ENCODE results near the gene SCN9A.

The SCN9A gene

GRCh38 chr2:166170356-166170755 lies 205.4 kb downstream of the SCN9A start:
- no peak for TF ChIP-seq TAF1 (IDR thresholded peaks at IDR 0.05; ENCODE audit: borderline replicate concordance, insufficient read depth, low read length)

DNA sequence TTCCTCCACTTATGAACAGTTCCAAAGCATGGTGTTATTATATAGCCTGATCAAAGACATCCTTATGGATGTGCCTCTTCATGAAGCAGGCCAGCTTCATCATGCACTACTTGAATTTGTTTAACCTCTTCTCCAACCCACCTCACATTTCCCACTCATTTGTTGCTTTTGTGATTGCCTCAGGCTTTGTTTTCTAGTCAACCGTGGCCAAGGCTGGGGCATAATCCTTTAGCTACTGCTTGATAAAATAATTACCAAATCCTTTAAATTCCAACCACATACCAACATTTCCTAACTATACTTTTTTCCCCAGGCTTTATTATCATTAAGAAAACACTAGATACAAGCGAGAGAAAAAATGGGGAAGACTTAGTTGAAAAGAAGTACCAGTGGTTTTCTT lies 208.3 kb downstream of the SCN9A start:
- TF ChIP-seq FOXP2 (optimal IDR thresholded peaks at IDR 0.05; ENCODE audit: borderline replicate concordance, extremely low read depth, extremely low read length, insufficient read depth) (no peak), POLR2AphosphoS5 (IDR thresholded peaks at IDR 0.05; ENCODE audit: low read depth, low read length) (no peak), REST (IDR thresholded peaks at IDR 0.05; ENCODE audit: insufficient read depth in 1 of 2, low read depth in 2 of 2, low read length in 2 of 2) (no peak), SIN3A (IDR thresholded peaks at IDR 0.05; ENCODE audit: borderline replicate concordance, insufficient read depth, low read length) (no peak), TAF1 (IDR thresholded peaks at IDR 0.05; ENCODE audit: borderline replicate concordance, insufficient read depth, low read length) (no peak)

DNA sequence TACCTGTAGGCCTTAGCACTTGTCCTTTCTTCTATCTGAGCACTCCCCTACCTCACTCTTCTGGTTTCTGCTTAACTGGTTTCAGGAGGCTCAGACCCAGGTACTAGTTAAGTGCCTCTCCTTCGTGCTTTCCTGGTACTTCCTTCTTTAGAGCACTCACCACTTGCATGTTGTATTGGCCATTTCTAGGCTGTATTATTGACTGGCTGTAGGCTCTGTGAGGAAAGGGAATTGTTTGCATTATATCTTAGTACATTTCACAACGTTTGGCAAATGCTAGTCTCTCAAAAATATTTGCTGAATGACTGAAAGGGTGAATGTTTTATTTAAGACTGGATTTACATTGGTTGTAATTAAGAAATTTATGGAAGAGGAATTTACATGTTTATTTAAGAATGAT lies 212.0 kb downstream of the SCN9A start:
- no peak for TF ChIP-seq TAF1 (IDR thresholded peaks at IDR 0.05; ENCODE audit: borderline replicate concordance, insufficient read depth, low read length)
- no peak for TF ChIP-seq POLR2AphosphoS5 (IDR thresholded peaks at IDR 0.05; ENCODE audit: low read depth, low read length)
- TF ChIP-seq FOXP2 (optimal IDR thresholded peaks at IDR 0.05; ENCODE audit: borderline replicate concordance, extremely low read depth, extremely low read length, insufficient read depth), result no peak
- TF ChIP-seq SIN3A (IDR thresholded peaks at IDR 0.05; ENCODE audit: borderline replicate concordance, insufficient read depth, low read length), result no peak
- TF ChIP-seq REST (IDR thresholded peaks at IDR 0.05; ENCODE audit: insufficient read depth in 1 of 2, low read depth in 2 of 2, low read length in 2 of 2), result no peak

DNA sequence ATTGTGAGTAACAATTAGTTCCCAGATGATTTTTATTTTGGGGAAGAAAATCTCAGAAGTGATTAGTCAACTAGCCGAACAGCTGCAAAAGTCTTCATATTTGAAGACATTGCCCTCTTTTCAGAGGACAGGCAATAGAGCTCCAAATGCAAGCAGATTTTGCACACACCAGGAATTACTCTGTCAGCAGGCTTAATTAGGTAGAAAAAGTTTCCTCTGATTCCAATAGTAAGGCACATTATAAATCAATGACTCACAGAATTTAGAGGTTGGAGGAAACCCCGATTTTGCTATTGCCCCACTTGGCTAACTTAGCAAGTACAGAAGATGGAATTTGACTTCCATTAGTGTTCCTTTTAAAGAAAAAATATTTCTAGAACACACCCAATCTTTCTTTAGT lies 217.2 kb downstream of the SCN9A start:
- no peak for TF ChIP-seq POLR2AphosphoS5 (IDR thresholded peaks at IDR 0.05; ENCODE audit: low read depth, low read length)
- TF ChIP-seq SIN3A (IDR thresholded peaks at IDR 0.05; ENCODE audit: borderline replicate concordance, insufficient read depth, low read length), result no peak
- no peak for TF ChIP-seq REST (IDR thresholded peaks at IDR 0.05; ENCODE audit: insufficient read depth in 1 of 2, low read depth in 2 of 2, low read length in 2 of 2)
- no peak for TF ChIP-seq TAF1 (IDR thresholded peaks at IDR 0.05; ENCODE audit: borderline replicate concordance, insufficient read depth, low read length)

DNA sequence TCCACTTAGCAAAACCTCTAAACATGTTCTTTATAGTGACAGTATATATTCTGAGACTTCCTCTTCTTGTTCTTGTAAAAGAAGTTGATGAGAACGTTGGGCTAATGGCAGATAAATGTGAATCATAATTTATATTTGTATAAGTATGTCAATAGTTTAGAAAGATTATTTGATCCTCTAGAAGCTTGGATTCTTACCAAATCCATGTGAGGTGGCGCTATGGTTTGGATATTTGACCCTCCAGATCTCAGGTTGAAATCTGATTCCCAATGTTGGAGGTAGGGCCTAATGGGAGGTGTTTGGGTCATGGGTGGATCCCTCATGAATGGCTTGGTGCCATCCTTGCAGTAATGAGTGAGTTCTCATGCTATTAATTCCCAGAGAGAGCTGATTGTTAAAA lies 218.2 kb downstream of the SCN9A start:
- no peak for TF ChIP-seq FOXP2 (optimal IDR thresholded peaks at IDR 0.05; ENCODE audit: borderline replicate concordance, extremely low read depth, extremely low read length, insufficient read depth)

DNA sequence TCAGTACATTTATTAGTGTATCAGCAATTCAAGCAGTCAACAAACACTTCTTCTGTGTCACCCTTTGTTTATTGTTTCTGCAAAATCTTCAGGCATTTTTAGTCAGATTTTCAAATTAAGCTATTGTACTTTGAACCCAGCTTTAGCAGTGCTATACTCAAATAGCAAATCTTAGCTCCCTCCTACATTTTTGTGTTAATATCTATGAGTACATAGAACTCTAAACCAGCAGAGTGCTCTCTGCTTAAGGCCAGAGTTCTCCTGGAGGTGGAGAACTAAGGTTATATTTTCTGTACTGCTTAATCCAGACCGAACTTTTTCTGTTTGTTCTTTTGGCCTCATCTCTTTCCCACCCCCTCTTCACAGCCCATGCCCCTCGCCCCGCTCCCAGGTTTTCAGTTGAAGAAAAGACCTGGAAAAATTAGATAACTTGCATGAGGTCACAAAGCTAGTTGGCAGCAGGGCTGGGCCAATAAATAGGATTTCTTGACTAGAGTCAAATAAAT lies 218.7 kb downstream of the SCN9A start:
- TF ChIP-seq TAF1 (IDR thresholded peaks at IDR 0.05; ENCODE audit: borderline replicate concordance, insufficient read depth, low read length), result no peak

GRCh38 chr2:166155589-166155988 lies 220.2 kb downstream of the SCN9A start:
- no peak for TF ChIP-seq REST (IDR thresholded peaks at IDR 0.05; ENCODE audit: insufficient read depth in 1 of 2, low read depth in 2 of 2, low read length in 2 of 2)
- TF ChIP-seq SIN3A (IDR thresholded peaks at IDR 0.05; ENCODE audit: borderline replicate concordance, insufficient read depth, low read length), result no peak
- no peak for TF ChIP-seq POLR2AphosphoS5 (IDR thresholded peaks at IDR 0.05; ENCODE audit: low read depth, low read length)
- no peak for TF ChIP-seq TAF1 (IDR thresholded peaks at IDR 0.05; ENCODE audit: borderline replicate concordance, insufficient read depth, low read length)
- no peak for TF ChIP-seq FOXP2 (optimal IDR thresholded peaks at IDR 0.05; ENCODE audit: borderline replicate concordance, extremely low read depth, extremely low read length, insufficient read depth)
